Measurements from ENCODE around the gene TREML1.

The TREML1 gene

GRCh38 chr6:41197234-41197633 lies 43.1 kb upstream of the TREML1 start:
- DNase-seq = no peak
- Histone ChIP-seq H3K9me3 (no peaks in the 10 kb centered on the region), H3K36me3 (no peaks in the 10 kb centered on the region), H3K4me1 (no peaks in the 10 kb centered on the region), H3K4me3 (ENCODE audit: low read depth, low read length) (no peak overlapping the region), H3K27me3 (peaks cover 10% of the 10 kb centered on the region; the same call in 1 of the 2 replicates)
- no peak for TF ChIP-seq CTCF (IDR thresholded peaks at IDR 0.05; ENCODE audit: low read depth, low read length)

DNA sequence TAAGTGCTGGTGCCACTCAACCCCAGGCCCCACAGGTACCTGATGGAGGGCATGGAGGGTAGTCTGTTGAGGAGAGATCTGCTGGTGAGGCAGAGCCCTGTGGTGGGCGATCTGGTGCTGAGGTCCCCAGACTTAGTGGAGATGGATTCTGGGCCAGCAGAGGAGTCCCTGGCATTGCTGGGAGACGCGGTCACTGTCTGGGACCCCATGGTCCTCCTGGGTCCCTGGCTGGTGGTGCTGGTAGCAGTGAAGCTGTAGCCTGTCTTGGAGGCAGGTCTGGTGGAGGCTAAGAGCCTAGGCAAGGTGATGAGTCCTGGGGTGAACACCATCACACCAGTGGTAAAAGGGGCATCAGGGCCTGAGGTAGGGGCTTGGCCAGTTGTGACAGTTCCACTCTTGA lies 40.2 kb upstream of the TREML1 start:
- Histone ChIP-seq H3K4me1 (no peaks in the 10 kb centered on the region), H3K9me3 (no peaks in the 10 kb centered on the region; the same call in 1 of the 2 replicates), H3K27me3 (peaks cover 10% of the 10 kb centered on the region; the same call in 1 of the 2 replicates), H3K36me3 (no peaks in the 10 kb centered on the region), H3K4me3 (ENCODE audit: low read depth, low read length) (no peak overlapping the region)
- DNase-seq = no peak
- no peak for TF ChIP-seq CTCF (IDR thresholded peaks at IDR 0.05; ENCODE audit: low read depth, low read length)

GRCh38 chr6:41193884-41194283 lies 39.7 kb upstream of the TREML1 start:
- H3K9me3 ChIP-seq = no peaks in the 10 kb centered on the region; the same call in 1 of the 2 replicates
- H3K27me3 ChIP-seq = peaks cover 10% of the 10 kb centered on the region; the same call in 1 of the 2 replicates
- no peak overlapping the region for H3K4me3 ChIP-seq (ENCODE audit: low read depth, low read length)
- no peaks in the 10 kb centered on the region for H3K4me1 ChIP-seq
- no peaks in the 10 kb centered on the region for H3K36me3 ChIP-seq
- no peak for TF ChIP-seq CTCF (IDR thresholded peaks at IDR 0.05; ENCODE audit: low read depth, low read length)
- DNase-seq = no peak

DNA sequence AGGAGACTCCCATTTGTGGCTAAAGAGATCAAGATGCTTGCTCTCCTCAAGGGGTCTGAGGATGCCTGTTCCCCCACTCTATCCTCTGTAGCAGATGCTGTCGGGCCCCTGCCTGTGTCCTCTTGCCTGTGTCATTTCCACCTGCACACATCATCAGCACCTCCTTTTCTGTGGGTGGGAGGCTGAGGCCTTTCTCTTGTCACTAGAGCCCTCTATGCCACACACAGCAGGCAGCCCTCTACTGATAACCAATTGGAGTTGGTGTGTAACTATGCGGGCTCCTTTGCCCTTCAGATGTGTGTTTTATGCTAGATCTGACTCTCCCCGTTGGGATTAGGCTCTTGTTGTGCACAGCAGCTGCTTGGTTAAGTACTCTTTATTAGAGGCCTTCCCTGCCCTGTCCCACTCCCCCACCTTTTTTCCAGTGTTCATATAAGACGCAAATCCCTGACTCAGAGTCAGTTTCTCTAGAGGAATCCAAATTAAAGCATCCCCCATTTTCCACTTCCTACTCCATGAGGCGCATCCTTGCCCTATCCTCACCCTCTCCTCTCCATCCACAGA lies 39.1 kb upstream of the TREML1 start:
- peaks cover 7% of the 10 kb centered on the region; the same call in 1 of the 2 replicates for H3K27me3 ChIP-seq
- H3K4me3 ChIP-seq (ENCODE audit: low read depth, low read length) = no peak overlapping the region
- no peaks in the 10 kb centered on the region for H3K36me3 ChIP-seq
- TF ChIP-seq CTCF (IDR thresholded peaks at IDR 0.05; ENCODE audit: low read depth, low read length) = no peak
- no peak for DNase-seq
- H3K9me3 ChIP-seq = no peaks in the 10 kb centered on the region; the same call in 1 of the 2 replicates
- no peaks in the 10 kb centered on the region for H3K4me1 ChIP-seq

- Histone ChIP-seq H3K4me1 (no peaks in the 10 kb centered on the region), H3K9me3 (no peaks in the 10 kb centered on the region; the same call in 1 of the 2 replicates), H3K4me3 (ENCODE audit: low read depth, low read length) (no peak overlapping the region), H3K36me3 (no peaks in the 10 kb centered on the region), H3K27me3 (peaks cover 6% of the 10 kb centered on the region; the same call in 1 of the 2 replicates)
- peak; percentile 39 for TF ChIP-seq CTCF (IDR thresholded peaks at IDR 0.05; ENCODE audit: low read depth, low read length)
- DNase-seq = no peak
These were observed 37.4 kb upstream of the TREML1 start for GRCh38 chr6:41191569-41191968.

DNA sequence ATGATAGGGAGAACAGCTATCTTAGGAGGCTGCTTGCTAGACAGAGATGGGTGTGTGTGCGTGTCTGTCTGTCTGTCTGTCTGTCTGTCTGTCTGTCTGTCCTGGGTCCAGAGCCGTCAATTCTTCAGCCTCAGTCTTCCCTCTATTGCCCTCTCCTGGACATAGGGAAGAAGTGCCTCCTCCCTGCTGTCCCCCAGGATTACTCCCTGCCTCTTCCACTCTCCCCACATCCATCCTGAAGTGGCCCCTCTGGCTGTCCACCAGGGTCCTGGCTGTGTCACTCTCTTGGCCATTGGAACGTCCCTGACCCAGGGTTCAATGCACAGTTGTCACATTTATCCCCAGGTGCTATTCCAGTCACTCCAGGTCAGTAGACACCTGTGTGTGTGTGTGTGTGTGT lies 36.6 kb upstream of the TREML1 start:
- Histone ChIP-seq H3K27me3 (peaks cover 4% of the 10 kb centered on the region; the same call in 1 of the 2 replicates), H3K9me3 (no peaks in the 10 kb centered on the region; the same call in 1 of the 2 replicates), H3K36me3 (no peaks in the 10 kb centered on the region), H3K4me3 (ENCODE audit: low read depth, low read length) (no peak overlapping the region), H3K4me1 (no peaks in the 10 kb centered on the region)
- 0 out of 2 replicates have a peak, but pooled peaks have one; percentile 3 for TF ChIP-seq CTCF (IDR thresholded peaks at IDR 0.05; ENCODE audit: low read depth, low read length)
- no peak for DNase-seq
